Thyroid gland (tissue), 4 donors: ENCODE data around the gene PPP1R1B. TPM values are rescaled to one million over a fixed set of nuclear protein-coding genes. Genes with fewer than 3 reads are reported as not detected.

Source experiments
- DNase-seq, 2 donors: peaks; one replicate each; pipeline ENCODE4 v3.0.0-alpha.2; 2019
- H3K27ac ChIP-seq, 3 donors: fragments of 200-600 bp; sonication (generic); 1 replicate in 2 of 3; 2 replicates in 1 of 3; pipeline ENCODE4 v1.5.1; 2016 to 2019; ENCODE audit warnings: mild to moderate bottlenecking in 1 of 3, moderate library complexity in 1 of 3
- H3K27me3 ChIP-seq: fragments of 200-600 bp; sonication (generic); one replicate; pipeline ENCODE4 v1.5.1; 2019
- H3K36me3 ChIP-seq, 2 donors: fragments of 200-600 bp; sonication (generic); one replicate each; pipeline ENCODE4 v1.5.1; 2016 to 2019
- H3K4me1 ChIP-seq, 2 donors: fragments of 200-600 bp; sonication (generic); one replicate each; pipeline ENCODE4 v1.5.1; 2017 to 2019
- H3K4me3 ChIP-seq, 3 donors: fragments of 200-600 bp; sonication (generic); replicated peaks in 1 of 3; 1 replicate in 2 of 3; 2 replicates in 1 of 3; pipeline ENCODE4 v1.5.1; 2016; ENCODE audit warnings: mild to moderate bottlenecking in 1 of 3
- H3K9me3 ChIP-seq: fragments of 200-600 bp; sonication (generic); one replicate; pipeline ENCODE4 v1.5.1; 2017
- POLR2A ChIP-seq, 2 donors: fragments of 450-650 bp; IDR thresholded peaks; one replicate each; pipeline ENCODE4 v1.6.1; 2017; ENCODE audit warnings: antibody characterized with exemption in 2 of 2, mild to moderate bottlenecking in 2 of 2, moderate library complexity in 1 of 2
- WGBS, 2 donors: methylation state at CpG; one replicate each; pipeline ENCODE4 v1.1.5; 2017; 5-methylcytosine and 5-hydroxymethylcytosine counted together
- intact Hi-C: fragments of 100-400 bp; cut with DNase I; formaldehyde crosslinking; loops from one replicate; pipeline ENCODE4 v1.15.1; 2023
- total RNA-seq, 4 donors: library from RNA; depleted of rRNA; stranded (reverse); fragments of >200 nt; gene quantifications; one replicate each; pipeline ENCODE4 v1.2.3, GENCODE V29; 2016
- TF ChIP-seq, protein P1 (sequence below), 6 experiments: fragments of 200-600 bp in 3 of 6; fragments of 450-650 bp in 3 of 6; sonication (generic) in 3 of 6; IDR thresholded peaks; one replicate each; pipeline ENCODE4 v1.5.1; 2016 to 2019; ENCODE audit warnings: antibody characterized with exemption in 6 of 6, mild to moderate bottlenecking in 2 of 6, inconsistent platforms in 1 of 6, moderate library complexity in 1 of 6

The PPP1R1B gene
- total RNA-seq, 4 donors from 2014 or later = 1.2 TPM; not detected in 3

DNA sequence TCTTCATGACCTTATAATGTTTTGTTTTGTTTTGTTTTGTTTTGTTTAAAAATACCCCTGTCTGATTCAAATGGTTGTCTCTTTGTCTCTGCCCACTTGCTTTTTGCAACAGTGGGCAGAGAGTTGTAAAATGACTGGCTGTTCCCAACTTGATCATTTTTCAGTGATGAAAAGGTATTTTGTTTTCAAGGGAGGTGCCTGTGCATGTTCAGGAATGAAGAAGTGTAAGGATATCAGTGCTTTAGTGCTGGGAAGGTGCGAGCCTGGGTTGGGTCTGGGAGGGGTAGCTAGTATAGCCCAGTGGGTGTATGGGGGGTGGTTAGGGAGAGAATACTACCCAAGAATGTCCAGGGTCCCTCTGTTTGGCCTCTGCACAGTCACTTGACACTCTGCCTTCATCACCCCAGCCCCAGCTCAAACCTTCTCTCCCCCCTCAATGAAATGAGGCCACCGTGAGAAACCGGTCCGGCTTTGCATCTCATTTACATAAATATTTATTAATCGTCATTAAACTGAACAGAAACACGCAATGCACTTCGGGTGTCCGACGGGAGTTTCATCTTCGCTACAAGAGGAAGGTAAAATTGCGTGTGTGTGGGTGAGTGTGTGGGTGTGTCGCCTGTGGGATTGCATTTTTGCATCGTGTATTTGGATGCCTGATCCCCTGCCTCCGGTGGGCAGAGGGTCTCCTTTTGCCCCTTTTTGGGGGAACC lies 23.3 kb upstream of the PPP1R1B start:
- H3K4me1 ChIP-seq = peaks cover 16 to 42% of the 10 kb centered on the region in 2 donors
- 7 to 12% methylated on average over 14 of the region's 14 CpGs for WGBS, 2 donors
- no peak overlapping the region for H3K27ac ChIP-seq
- no peak for DNase-seq
- no peaks in the 10 kb centered on the region for H3K36me3 ChIP-seq
- H3K27me3 ChIP-seq = peaks cover 76% of the 10 kb centered on the region
- TF ChIP-seq, protein P1, sequence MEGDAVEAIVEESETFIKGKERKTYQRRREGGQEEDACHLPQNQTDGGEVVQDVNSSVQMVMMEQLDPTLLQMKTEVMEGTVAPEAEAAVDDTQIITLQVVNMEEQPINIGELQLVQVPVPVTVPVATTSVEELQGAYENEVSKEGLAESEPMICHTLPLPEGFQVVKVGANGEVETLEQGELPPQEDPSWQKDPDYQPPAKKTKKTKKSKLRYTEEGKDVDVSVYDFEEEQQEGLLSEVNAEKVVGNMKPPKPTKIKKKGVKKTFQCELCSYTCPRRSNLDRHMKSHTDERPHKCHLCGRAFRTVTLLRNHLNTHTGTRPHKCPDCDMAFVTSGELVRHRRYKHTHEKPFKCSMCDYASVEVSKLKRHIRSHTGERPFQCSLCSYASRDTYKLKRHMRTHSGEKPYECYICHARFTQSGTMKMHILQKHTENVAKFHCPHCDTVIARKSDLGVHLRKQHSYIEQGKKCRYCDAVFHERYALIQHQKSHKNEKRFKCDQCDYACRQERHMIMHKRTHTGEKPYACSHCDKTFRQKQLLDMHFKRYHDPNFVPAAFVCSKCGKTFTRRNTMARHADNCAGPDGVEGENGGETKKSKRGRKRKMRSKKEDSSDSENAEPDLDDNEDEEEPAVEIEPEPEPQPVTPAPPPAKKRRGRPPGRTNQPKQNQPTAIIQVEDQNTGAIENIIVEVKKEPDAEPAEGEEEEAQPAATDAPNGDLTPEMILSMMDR (IDR thresholded peaks at IDR 0.05) = no peak
- TF ChIP-seq POLR2A (IDR thresholded peaks at IDR 0.05) = no peak
- H3K4me3 ChIP-seq = no peak overlapping the region
- intact Hi-C loops = no loop called here
- no peaks in the 10 kb centered on the region for H3K9me3 ChIP-seq

DNA sequence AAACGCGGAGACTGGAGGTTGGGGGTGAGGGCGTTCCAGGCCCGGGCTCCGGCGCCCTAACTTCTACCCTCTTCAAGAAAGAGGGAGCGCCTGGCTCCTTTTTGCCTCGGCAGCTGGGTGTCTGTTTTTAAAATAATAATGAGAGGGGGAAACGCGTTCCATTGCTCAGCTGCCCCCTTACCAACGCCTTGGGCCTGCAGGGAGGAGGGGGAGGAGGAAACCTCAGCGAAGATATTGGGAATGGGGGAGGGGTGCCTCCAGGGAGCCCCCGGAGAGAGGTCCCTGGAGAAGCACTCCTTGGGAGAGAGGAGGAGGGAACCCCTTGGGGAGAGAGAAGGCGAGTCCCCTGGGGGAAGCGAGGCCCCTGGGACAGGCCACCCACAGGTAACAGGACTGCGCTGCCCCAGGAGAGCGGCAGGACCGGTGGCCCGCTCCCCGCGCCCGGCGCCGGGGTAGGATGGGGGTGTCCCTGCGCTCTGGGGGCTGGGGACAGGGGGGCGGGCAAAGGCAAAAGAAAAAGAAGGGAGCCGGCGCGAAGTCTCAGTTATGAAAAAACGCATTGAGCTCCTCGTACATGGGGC lies 21.8 kb upstream of the PPP1R1B start:
- WGBS, 2 donors = 4 to 6% methylated on average over 29 to 31 of the region's 31 CpGs
- intact Hi-C loops = no loop called here
- TF ChIP-seq, protein P1 (IDR thresholded peaks at IDR 0.05) = no peak
- TF ChIP-seq POLR2A (IDR thresholded peaks at IDR 0.05) = no peak
- Histone ChIP-seq H3K4me3 (no peak overlapping the region), H3K4me1 (peaks cover 16 to 28% of the 10 kb centered on the region in 2 donors), H3K9me3 (no peaks in the 10 kb centered on the region), H3K36me3 (no peaks in the 10 kb centered on the region), H3K27ac (no peak overlapping the region), H3K27me3 (peaks cover 64% of the 10 kb centered on the region)
- DNase-seq = no peak

DNA sequence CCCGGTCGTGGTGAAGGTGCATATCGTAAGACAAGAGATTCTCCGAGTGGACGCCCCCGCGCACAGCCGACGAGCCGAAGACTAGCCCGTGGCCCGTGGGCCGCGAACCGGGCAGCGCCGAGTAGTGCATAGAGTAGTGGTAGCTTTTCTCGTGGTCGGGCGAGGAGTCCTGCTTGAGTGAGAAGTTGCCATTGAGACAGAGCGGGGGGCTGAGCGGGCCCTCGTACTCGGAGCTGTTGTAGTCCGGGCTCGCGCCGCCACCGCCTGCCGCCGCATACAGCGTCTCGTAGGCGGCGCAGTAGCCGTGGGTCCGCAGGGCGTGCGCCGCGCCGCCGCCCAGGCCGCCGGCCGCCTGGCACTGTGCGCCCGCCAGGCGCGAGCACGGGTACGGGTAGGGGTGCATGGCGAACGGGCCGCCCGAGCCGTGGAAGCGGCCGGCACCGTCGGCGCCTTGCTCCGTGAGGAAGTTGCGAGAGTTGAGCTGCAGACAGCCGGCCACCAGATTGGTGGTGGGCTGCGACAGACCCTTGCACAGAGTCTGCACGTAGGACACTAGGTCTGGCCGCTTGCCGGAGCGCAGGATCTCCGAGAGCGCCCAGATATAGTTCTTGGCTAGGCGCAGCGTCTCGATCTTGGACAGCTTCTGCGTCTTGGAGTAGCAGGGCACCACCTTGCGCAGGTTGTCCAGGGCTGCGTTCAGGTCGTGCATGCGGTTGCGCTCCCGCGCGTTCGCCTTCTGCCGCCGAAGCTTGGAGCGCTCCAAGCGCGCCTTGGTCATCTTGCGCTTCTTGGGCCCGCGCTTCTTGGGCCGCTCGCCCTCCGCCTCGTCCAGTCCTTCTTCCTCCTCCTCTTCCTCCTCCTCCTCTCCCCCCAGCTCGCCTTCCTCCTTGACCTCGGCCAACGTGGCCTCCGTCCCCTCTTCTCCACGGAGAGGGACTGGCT lies 21.0 kb upstream of the PPP1R1B start:
- no peak for TF ChIP-seq POLR2A (IDR thresholded peaks at IDR 0.05)
- TF ChIP-seq, protein P1 (IDR thresholded peaks at IDR 0.05) = no peak
- intact Hi-C loops = no loop called here
- Histone ChIP-seq H3K27ac (no peak overlapping the region), H3K27me3 (peaks cover 56% of the 10 kb centered on the region), H3K9me3 (no peaks in the 10 kb centered on the region), H3K4me3 (no peak overlapping the region), H3K36me3 (no peaks in the 10 kb centered on the region), H3K4me1 (peaks cover 16 to 28% of the 10 kb centered on the region in 2 donors)
- 1 to 4% methylated on average over 34 to 36 of the region's 102 CpGs for WGBS, 2 donors
- DNase-seq = no peak

DNA sequence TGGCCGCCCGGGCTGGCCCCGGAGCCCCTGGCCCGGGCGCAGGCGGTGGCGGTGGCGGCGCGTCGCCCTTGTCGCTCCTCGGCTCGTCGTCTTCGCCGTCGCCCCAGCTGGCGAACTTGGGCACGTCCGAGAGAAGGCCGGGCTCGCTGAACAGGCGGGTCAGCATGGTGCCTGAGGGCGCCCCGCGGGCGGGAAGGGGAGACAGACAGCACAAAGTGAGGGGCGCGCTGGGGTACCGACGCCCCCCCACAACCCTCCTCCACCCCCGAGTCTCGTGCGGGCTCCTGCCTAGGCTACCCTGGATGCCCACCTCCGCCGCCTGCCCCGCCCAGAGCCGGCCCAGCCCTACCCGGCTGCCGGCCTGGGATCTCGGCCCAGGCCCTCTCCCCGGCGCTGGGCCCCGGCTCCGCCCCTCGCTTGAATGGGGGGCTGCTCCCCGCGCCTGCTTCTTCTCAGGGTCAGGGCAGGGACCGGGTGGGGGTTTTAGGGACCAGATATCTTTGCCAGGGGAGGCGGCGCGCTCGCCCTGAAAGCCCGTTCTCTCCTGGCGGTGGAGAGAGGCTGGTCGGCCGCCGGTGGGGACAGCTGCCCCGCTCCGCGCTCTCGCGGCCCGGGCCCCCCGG lies 20.2 kb upstream of the PPP1R1B start:
- H3K36me3 ChIP-seq = no peaks in the 10 kb centered on the region
- intact Hi-C loops = no loop called here
- H3K27ac ChIP-seq = no peak overlapping the region
- no peaks in the 10 kb centered on the region for H3K9me3 ChIP-seq
- WGBS, 2 donors = 0 to 3% methylated on average over 10 to 15 of the region's 66 CpGs
- H3K4me1 ChIP-seq = peaks cover 16 to 28% of the 10 kb centered on the region in 2 donors
- peaks cover 53% of the 10 kb centered on the region for H3K27me3 ChIP-seq
- H3K4me3 ChIP-seq = no peak overlapping the region
- DNase-seq = no peak
- TF ChIP-seq, protein P1 (IDR thresholded peaks at IDR 0.05) = no peak
- TF ChIP-seq POLR2A (IDR thresholded peaks at IDR 0.05) = no peak
